ENCODE measurements around the gene SCLY. TPM values are rescaled to one million over a fixed set of nuclear protein-coding genes. Genes with fewer than 3 reads are reported as not detected.
"Not testable (repeated sequence)": the region's sequence is repeated elsewhere in the genome, so short reads cannot be mapped to it uniquely, and the experiment has no call there.

SCLY gene
- polyA plus RNA-seq, 1 experiment: 11.2 TPM

DNA sequence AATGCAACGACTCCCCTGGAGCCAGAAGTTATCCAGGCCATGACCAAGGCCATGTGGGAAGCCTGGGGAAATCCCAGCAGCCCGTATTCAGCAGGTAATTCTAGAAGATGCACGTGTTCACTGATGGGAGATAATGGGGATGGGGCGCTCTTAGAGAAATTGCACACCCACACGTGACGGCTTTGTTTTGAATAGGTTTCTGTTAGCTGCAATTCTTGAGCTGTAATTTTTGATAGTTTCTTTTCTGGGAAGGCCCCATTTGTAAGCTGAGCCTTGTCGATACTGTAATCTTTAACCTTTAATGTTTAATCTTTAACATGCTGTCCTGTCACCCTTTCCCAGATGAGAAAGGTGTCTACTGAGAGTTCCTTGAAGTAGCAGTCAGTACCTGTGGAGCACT is 3.6 kb downstream of the SCLY start:
- no peaks in the 10 kb centered on the region for H3K27me3 ChIP-seq (ENCODE audit: control insufficient read depth, insufficient read depth, low read length)
- no peak for DNase-seq (ENCODE audit: low read depth, low spot score)
- H3K4me3 ChIP-seq (ENCODE audit: low read depth, low read length): no peak overlapping the region
- TF ChIP-seq, protein P1, sequence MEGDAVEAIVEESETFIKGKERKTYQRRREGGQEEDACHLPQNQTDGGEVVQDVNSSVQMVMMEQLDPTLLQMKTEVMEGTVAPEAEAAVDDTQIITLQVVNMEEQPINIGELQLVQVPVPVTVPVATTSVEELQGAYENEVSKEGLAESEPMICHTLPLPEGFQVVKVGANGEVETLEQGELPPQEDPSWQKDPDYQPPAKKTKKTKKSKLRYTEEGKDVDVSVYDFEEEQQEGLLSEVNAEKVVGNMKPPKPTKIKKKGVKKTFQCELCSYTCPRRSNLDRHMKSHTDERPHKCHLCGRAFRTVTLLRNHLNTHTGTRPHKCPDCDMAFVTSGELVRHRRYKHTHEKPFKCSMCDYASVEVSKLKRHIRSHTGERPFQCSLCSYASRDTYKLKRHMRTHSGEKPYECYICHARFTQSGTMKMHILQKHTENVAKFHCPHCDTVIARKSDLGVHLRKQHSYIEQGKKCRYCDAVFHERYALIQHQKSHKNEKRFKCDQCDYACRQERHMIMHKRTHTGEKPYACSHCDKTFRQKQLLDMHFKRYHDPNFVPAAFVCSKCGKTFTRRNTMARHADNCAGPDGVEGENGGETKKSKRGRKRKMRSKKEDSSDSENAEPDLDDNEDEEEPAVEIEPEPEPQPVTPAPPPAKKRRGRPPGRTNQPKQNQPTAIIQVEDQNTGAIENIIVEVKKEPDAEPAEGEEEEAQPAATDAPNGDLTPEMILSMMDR (IDR thresholded peaks at IDR 0.05; ENCODE audit: low read depth, low read length): no peak
- ChIA-PET CTCF (no interaction called here), POLR2A (no interaction called here)
- no peak overlapping the region for H3K27ac ChIP-seq (ENCODE audit: low read depth, low read length)
- no peaks in the 10 kb centered on the region; the same call in 1 of the 2 replicates for H3K9me3 ChIP-seq (ENCODE audit: control insufficient read depth, insufficient read depth, low read length)

DNA sequence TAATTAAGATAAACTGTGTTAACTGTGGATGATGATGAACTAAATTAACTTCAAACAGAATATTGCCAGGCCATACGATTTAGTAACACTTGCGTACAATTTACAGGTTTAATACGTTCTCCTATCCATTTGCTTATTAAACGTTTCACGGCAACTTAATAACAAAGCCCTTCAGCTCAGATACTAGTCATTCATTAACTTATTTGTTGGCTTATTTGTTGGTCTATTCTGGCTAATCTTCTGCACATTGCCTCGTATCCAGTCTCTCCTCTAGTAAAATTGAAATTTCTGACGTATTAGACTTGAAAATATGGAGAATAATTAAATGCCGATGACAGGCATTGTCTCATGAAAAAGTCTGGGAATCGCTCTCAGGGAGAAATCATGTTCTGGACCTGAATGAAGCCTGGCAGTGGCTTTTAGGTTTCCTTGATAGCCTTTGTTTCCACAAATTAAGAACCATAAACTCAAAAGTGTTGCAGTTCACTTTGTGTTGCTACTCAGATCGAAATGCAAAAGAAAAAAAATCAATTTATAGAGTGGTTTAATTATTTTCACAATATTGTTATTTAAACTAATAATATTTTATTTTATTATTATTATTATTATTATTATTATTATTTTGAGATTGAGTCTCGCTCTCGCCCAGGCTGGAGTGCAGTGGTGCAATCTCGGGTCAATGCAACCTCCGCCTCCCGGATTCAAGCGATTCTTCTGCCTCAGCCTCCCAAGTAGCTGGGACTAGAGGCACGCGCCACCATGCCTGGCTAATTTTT is 4.5 kb downstream of the SCLY start:
- no peak overlapping the region for H3K4me3 ChIP-seq (ENCODE audit: low read depth, low read length)
- no peaks in the 10 kb centered on the region; the same call in 1 of the 2 replicates for H3K9me3 ChIP-seq (ENCODE audit: control insufficient read depth, insufficient read depth, low read length)
- TF ChIP-seq, protein P1 (IDR thresholded peaks at IDR 0.05; ENCODE audit: low read depth, low read length): no peak
- no peak for DNase-seq (ENCODE audit: low read depth, low spot score)
- H3K27me3 ChIP-seq (ENCODE audit: control insufficient read depth, insufficient read depth, low read length): no peaks in the 10 kb centered on the region
- CTCF ChIA-PET: interaction anchor here (1.0 kb wide), 1 partner anchor 62 kb away, joined by 3 read pairs; no protein-coding TSS in a partner anchor
- POLR2A ChIA-PET: no interaction called here
- H3K27ac ChIP-seq (ENCODE audit: low read depth, low read length): no peak overlapping the region

DNA sequence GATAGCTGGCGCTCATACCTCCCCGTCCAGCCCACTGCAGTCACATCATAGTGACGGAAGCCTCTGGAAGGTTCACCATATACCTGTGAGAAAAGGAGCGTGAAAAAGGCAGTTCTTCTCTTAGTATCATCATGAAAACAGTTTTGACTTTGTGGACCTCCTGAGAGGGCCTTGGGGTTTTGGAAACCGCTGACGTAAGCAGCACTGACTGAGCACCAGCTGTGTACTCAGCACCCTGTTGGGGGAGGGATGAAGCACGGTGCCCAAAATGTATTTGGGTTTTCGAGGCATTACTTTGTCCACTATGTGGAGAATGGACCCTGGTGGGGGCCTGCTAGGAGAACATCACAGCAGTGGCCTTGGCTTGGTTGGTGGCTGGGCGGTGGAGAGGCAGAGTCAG is 5.4 kb downstream of the SCLY start:
- H3K4me3 ChIP-seq (ENCODE audit: low read depth, low read length): no peak overlapping the region
- ChIA-PET POLR2A (no interaction called here), CTCF (interaction anchor here (1.0 kb wide), 1 partner anchor 61 kb away, joined by 3 read pairs; no protein-coding TSS in a partner anchor)
- DNase-seq (ENCODE audit: low read depth, low spot score): no peak
- H3K27me3 ChIP-seq (ENCODE audit: control insufficient read depth, insufficient read depth, low read length): no peaks in the 10 kb centered on the region
- TF ChIP-seq, protein P1 (IDR thresholded peaks at IDR 0.05; ENCODE audit: low read depth, low read length): no peak
- no peaks in the 10 kb centered on the region for H3K9me3 ChIP-seq (ENCODE audit: control insufficient read depth, insufficient read depth, low read length)
- H3K27ac ChIP-seq (ENCODE audit: low read depth, low read length): no peak overlapping the region

DNA sequence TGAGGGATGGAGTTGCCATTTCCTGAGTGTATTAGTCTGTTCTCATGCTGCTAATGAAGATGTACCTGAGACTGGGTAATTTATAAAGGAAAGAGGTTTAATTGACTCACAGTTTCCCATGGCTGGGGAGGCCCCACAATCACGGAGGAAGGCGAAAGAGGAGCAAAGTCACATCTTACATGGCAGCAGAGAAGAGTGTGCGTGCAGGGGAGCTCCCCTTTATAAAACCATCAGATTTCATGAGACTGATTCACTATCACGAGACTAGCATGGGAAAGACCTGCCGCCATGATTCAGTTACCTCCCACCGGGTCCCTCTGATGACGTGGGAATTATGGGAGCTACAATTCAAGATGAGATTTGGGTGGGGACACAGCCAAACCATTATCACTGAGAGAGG is 5.9 kb downstream of the SCLY start:
- H3K27ac ChIP-seq (ENCODE audit: low read depth, low read length); H3K9me3 ChIP-seq (ENCODE audit: control insufficient read depth, insufficient read depth, low read length); DNase-seq (ENCODE audit: low read depth, low spot score); H3K4me3 ChIP-seq (ENCODE audit: low read depth, low read length); H3K27me3 ChIP-seq (ENCODE audit: control insufficient read depth, insufficient read depth, low read length); CTCF ChIA-PET: not testable (repeated sequence)
- POLR2A ChIA-PET: interaction anchor here (0.6 kb wide), 1 partner anchor 68 kb away, joined by 3 read pairs; no protein-coding TSS in a partner anchor

DNA sequence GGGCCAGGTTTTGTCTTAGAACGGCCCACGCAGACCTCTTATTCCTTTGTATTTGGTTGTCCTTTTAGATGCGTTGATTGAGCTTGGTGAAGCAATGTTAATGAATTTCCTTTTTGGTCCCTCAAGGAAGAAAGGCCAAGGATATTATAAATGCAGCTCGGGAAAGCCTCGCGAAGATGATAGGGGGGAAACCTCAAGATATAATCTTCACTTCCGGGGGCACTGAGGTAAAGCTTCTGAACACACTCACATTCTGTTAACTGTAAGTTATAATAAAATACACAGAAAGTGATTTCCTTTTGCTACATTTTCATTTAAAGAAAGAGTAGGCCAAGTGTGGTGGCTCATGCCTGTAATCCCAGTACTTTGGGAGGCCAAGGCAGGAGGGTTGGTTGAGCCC is 7.1 kb downstream of the SCLY start:
- CTCF ChIA-PET: interaction anchor here (1.0 kb wide), 1 partner anchor 196 kb away, joined by 6 read pairs; no protein-coding TSS in a partner anchor
- TF ChIP-seq, protein P1 (IDR thresholded peaks at IDR 0.05; ENCODE audit: low read depth, low read length): no peak
- DNase-seq (ENCODE audit: low read depth, low spot score): no peak
- Histone ChIP-seq H3K4me3 (ENCODE audit: low read depth, low read length) (no peak overlapping the region), H3K27ac (ENCODE audit: low read depth, low read length) (no peak overlapping the region), H3K9me3 (ENCODE audit: control insufficient read depth, insufficient read depth, low read length) (no peaks in the 10 kb centered on the region), H3K27me3 (ENCODE audit: control insufficient read depth, insufficient read depth, low read length) (no peaks in the 10 kb centered on the region)
- POLR2A ChIA-PET: no interaction called here
